Neural cell (in vitro differentiated cells): ENCODE results near the gene NHERF2. TPM values are rescaled to one million over a fixed set of nuclear protein-coding genes. Genes with fewer than 3 reads are reported as not detected.

Experiments
- H2AFZ ChIP-seq: fragments of 200-600, 300-800 bp; sonication (generic), shearing (Covaris generic); 2 replicates; pipeline ENCODE4 v1.6.0; 2014; ENCODE audit warnings: low read depth, mild to moderate bottlenecking, antibody characterized with exemption, low read length, moderate library complexity
- H3F3A ChIP-seq: fragments of 200-600 bp; shearing (Covaris generic); 2 replicates; pipeline ENCODE4 v1.6.1; 2016; ENCODE audit warnings: mild to moderate bottlenecking, moderate library complexity, mixed read lengths, antibody characterized with exemption, low read length; ENCODE audit not compliant: insufficient read depth, poor library complexity, severe bottlenecking
- H3K27ac ChIP-seq: fragments of 200-600, 300-800 bp; sonication (generic), shearing (Covaris generic); 2 replicates; pipeline ENCODE4 v1.5.1; 2014; ENCODE audit warnings: mild to moderate bottlenecking, low read length, moderate library complexity
- H3K27me3 ChIP-seq: fragments of 300-800, 200-600 bp; sonication (generic), shearing (Covaris generic); 2 replicates; pipeline ENCODE4 v1.6.0; 2014; ENCODE audit warnings: mild to moderate bottlenecking, low read depth, low read length, moderate library complexity; ENCODE audit not compliant: insufficient read depth
- H3K36me3 ChIP-seq: fragments of 300-800, 200-600 bp; sonication (generic), shearing (Covaris generic); 2 replicates; pipeline ENCODE4 v1.5.1; 2014; ENCODE audit warnings: mild to moderate bottlenecking, antibody characterized with exemption, low read length, moderate library complexity; ENCODE audit not compliant: insufficient read depth
- H3K4me2 ChIP-seq: fragments of 300-800, 200-600 bp; sonication (generic), shearing (Covaris generic); 2 replicates; pipeline ENCODE4 v1.6.0; 2014; ENCODE audit warnings: mild to moderate bottlenecking, low read length
- H3K4me3 ChIP-seq: fragments of 300-800, 200-600 bp; sonication (generic), shearing (Covaris generic); 2 replicates; pipeline ENCODE4 v1.5.1; 2014; ENCODE audit warnings: mild to moderate bottlenecking, low read length, moderate library complexity
- H3K79me2 ChIP-seq: fragments of 200-600 bp; shearing (Covaris generic); replicated peaks from 2 replicates; pipeline ENCODE4 v1.6.0; 2014; ENCODE audit warnings: mild to moderate bottlenecking, low read length, moderate library complexity; ENCODE audit not compliant: insufficient read depth
- H3K9ac ChIP-seq: fragments of 300-800, 200-600 bp; sonication (generic), shearing (Covaris generic); 2 replicates; pipeline ENCODE4 v1.6.1; 2016; ENCODE audit warnings: mild to moderate bottlenecking, low read length, mixed read lengths
- H3K9me2 ChIP-seq: fragments of 200-600 bp; shearing (Covaris generic); 2 replicates; pipeline ENCODE4 v1.6.1; 2016; ENCODE audit warnings: mild to moderate bottlenecking, low read length, mixed read lengths; ENCODE audit not compliant: insufficient read depth
- H3K9me3 ChIP-seq: fragments of 200-600, 300-800 bp; sonication (generic), shearing (Covaris generic); 2 replicates; pipeline ENCODE4 v1.6.1; 2016; ENCODE audit warnings: mild to moderate bottlenecking, mixed run types, low read length, moderate library complexity, mixed read lengths
- H4K20me1 ChIP-seq: fragments of 200-600 bp; shearing (Covaris generic); 2 replicates; pipeline ENCODE4 v1.6.1; 2016; ENCODE audit warnings: mild to moderate bottlenecking, mixed run types; ENCODE audit not compliant: insufficient read depth
- EP300 ChIP-seq: fragments of 450-650 bp; conservative IDR thresholded peaks from 2 replicates; pipeline ENCODE4 v1.6.1; 2014; ENCODE audit warnings: antibody characterized with exemption, mild to moderate bottlenecking, moderate library complexity; ENCODE audit not compliant: poor library complexity, severe bottlenecking
- EZH2 ChIP-seq: fragments of 200-600, 300-800 bp; shearing (Covaris generic), sonication (generic); IDR thresholded peaks from 2 replicates; pipeline ENCODE4 v1.6.1; 2014; ENCODE audit warnings: antibody characterized with exemption, low read length, borderline replicate concordance, mild to moderate bottlenecking; ENCODE audit not compliant: insufficient read depth, poor library complexity, severe bottlenecking
- MXI1 ChIP-seq: fragments of 450-650 bp; conservative IDR thresholded peaks from 2 replicates; pipeline ENCODE4 v1.6.1; 2014; ENCODE audit warnings: antibody characterized with exemption, mild to moderate bottlenecking; ENCODE audit not compliant: poor library complexity, severe bottlenecking
- POLR2AphosphoS5 ChIP-seq: IDR thresholded peaks from 2 replicates; pipeline ENCODE4 v1.6.1; 2012
- RAD21 ChIP-seq: fragments of 450-650 bp; conservative IDR thresholded peaks from 2 replicates; pipeline ENCODE4 v1.6.1; 2014; ENCODE audit warnings: antibody characterized with exemption, mild to moderate bottlenecking, moderate library complexity
- REST ChIP-seq: IDR thresholded peaks from 2 replicates; pipeline ENCODE4 v1.6.1; 2012; ENCODE audit warnings: borderline replicate concordance
- SMC3 ChIP-seq: fragments of 450-650 bp; conservative IDR thresholded peaks from 2 replicates; pipeline ENCODE4 v1.6.1; 2014; ENCODE audit warnings: antibody characterized with exemption, mild to moderate bottlenecking, moderate library complexity; ENCODE audit not compliant: poor library complexity
- TAF1 ChIP-seq: IDR thresholded peaks from 2 replicates; pipeline ENCODE4 v1.6.1; 2012; ENCODE audit warnings: low read depth
- polyA plus RNA-seq: library from polyadenylated mRNA; depleted of rRNA; stranded (reverse); fragments of >200 nt; gene quantifications from 2 replicates; pipeline ENCODE4 v1.2.3, GENCODE V29; 2014
- TF ChIP-seq, protein P1 (sequence below): fragments of 450-650 bp; IDR thresholded peaks from 2 replicates; pipeline ENCODE4 v1.5.1; 2014; ENCODE audit warnings: antibody characterized with exemption, mild to moderate bottlenecking, moderate library complexity; ENCODE audit not compliant: poor library complexity, severe bottlenecking

The NHERF2 gene
- polyA plus RNA-seq, 1 donor from 2014 or later = 3.4 TPM

DNA sequence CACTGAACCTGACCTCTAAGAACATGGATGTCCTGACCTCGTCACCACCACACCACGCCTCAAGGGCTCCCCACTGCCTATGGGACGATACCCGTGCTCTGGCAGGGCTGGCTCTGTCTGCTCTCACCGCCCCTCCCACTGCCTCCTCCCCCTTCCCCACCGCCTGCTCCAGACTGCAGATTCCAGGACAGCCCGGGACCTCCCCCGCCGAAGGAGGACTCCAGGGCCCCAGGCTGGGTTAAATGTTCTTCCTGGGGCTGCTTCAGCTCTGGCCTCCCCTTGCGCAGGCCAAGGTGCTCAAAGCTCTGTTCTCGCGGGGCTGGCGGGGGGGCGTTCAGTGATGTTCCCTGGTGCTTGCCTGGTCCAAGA lies 4.0 kb upstream of the NHERF2 start:
- H3K27ac ChIP-seq = no peak overlapping the region

GRCh38 chr16:2023092-2024031 lies 3.3 kb upstream of the NHERF2 start:
- Histone ChIP-seq H3K4me3 (peak overlapping the region; percentile 52), H3K27me3 (peaks cover 55% of the 10 kb centered on the region), H3K9me3 (no peaks in the 10 kb centered on the region), H3K9ac (peak overlapping the region; percentile 44), H4K20me1 (no peaks in the 10 kb centered on the region), H3K4me2 (no peak overlapping the region), H3F3A (no peaks in the 10 kb centered on the region), H3K27ac (no peak overlapping the region), H3K36me3 (no peaks in the 10 kb centered on the region), H2AFZ (no peak overlapping the region), H3K79me2 (no peaks in the 10 kb centered on the region), H3K9me2 (no peaks in the 10 kb centered on the region)
- TF ChIP-seq MXI1 (peak; percentile 29), POLR2AphosphoS5 (no peak), SMC3 (peak; percentile 84), RAD21 (peak; percentile 80), EZH2 (no peak), REST (no peak)
- TF ChIP-seq, protein P1, sequence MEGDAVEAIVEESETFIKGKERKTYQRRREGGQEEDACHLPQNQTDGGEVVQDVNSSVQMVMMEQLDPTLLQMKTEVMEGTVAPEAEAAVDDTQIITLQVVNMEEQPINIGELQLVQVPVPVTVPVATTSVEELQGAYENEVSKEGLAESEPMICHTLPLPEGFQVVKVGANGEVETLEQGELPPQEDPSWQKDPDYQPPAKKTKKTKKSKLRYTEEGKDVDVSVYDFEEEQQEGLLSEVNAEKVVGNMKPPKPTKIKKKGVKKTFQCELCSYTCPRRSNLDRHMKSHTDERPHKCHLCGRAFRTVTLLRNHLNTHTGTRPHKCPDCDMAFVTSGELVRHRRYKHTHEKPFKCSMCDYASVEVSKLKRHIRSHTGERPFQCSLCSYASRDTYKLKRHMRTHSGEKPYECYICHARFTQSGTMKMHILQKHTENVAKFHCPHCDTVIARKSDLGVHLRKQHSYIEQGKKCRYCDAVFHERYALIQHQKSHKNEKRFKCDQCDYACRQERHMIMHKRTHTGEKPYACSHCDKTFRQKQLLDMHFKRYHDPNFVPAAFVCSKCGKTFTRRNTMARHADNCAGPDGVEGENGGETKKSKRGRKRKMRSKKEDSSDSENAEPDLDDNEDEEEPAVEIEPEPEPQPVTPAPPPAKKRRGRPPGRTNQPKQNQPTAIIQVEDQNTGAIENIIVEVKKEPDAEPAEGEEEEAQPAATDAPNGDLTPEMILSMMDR = peak; percentile 89

More for the DNA sequence above, 4.0 kb upstream of the NHERF2 start:
- TF ChIP-seq, protein P1 = no peak
- TF ChIP-seq TAF1 = no peak
- TF ChIP-seq RAD21 = no peak
- no peak for TF ChIP-seq SMC3
- TF ChIP-seq REST = no peak
- TF ChIP-seq EP300 = no peak
- H3K36me3 ChIP-seq = no peaks in the 10 kb centered on the region
- no peaks in the 10 kb centered on the region for H3K9me2 ChIP-seq
- H3K9ac ChIP-seq = peak overlapping the region; percentile 44
- no peaks in the 10 kb centered on the region for H3F3A ChIP-seq
- H2AFZ ChIP-seq = no peak overlapping the region
- peaks cover 53% of the 10 kb centered on the region for H3K27me3 ChIP-seq
- H3K4me2 ChIP-seq = no peak overlapping the region
- H3K79me2 ChIP-seq = no peaks in the 10 kb centered on the region
- H4K20me1 ChIP-seq = no peaks in the 10 kb centered on the region
- no peaks in the 10 kb centered on the region for H3K9me3 ChIP-seq
- H3K4me3 ChIP-seq = peak overlapping the region; percentile 52
